PFSK-1 (cell line): ENCODE measurements around the gene VCL.

Experiments used
- FOXP2 ChIP-seq: optimal IDR thresholded peaks from 2 replicates; pipeline ENCODE3; 2011; ENCODE audit warnings: borderline replicate concordance, control low read depth, inconsistent platforms; ENCODE audit not compliant: insufficient read depth; ENCODE audit errors: extremely low read length, extremely low read depth
- POLR2AphosphoS5 ChIP-seq: IDR thresholded peaks from 2 replicates; pipeline ENCODE4 v1.6.1; 2012; ENCODE audit warnings: low read depth, mild to moderate bottlenecking, control low read depth, low read length, moderate library complexity
- SIN3A ChIP-seq: IDR thresholded peaks from 2 replicates; pipeline ENCODE4 v1.6.1; 2012; ENCODE audit warnings: mild to moderate bottlenecking, low read length, moderate library complexity, borderline replicate concordance; ENCODE audit not compliant: insufficient read depth
- TAF1 ChIP-seq: IDR thresholded peaks from 2 replicates; pipeline ENCODE4 v1.6.1; 2012; ENCODE audit warnings: low read length, control low read depth, borderline replicate concordance; ENCODE audit not compliant: insufficient read depth
- TF ChIP-seq, protein P1 (sequence below), 2 experiments: IDR thresholded peaks; 2 replicates each; pipeline versions ENCODE4 v1.6.1 to v1.8.0; 2011 to 2012; ENCODE audit warnings: low read depth in 2 of 2, low read length in 2 of 2, control low read depth in 1 of 2, inconsistent platforms in 1 of 2, mild to moderate bottlenecking in 1 of 2, moderate library complexity in 1 of 2; ENCODE audit not compliant: insufficient read depth in 1 of 2

The VCL gene

DNA sequence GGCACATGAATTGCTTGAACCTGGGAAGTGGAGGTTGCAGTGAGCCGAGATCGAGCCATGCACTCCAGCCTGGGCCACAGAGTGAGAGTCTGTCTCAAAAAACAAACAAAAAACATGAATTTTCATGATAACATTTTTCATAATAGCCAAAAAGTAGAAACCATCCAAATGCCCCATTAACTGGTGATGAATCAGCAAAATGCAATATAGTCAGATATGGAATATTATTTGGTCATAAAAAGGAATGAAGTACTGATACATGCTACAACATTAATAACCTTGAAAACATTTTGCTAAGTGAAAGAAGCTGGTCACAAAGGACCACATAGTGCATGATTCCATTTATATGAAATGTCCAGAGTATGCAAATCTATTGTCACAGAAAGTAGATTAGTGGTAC lies 24.5 kb upstream of the VCL start:
- TF ChIP-seq SIN3A, result no peak
- TF ChIP-seq, protein P1, sequence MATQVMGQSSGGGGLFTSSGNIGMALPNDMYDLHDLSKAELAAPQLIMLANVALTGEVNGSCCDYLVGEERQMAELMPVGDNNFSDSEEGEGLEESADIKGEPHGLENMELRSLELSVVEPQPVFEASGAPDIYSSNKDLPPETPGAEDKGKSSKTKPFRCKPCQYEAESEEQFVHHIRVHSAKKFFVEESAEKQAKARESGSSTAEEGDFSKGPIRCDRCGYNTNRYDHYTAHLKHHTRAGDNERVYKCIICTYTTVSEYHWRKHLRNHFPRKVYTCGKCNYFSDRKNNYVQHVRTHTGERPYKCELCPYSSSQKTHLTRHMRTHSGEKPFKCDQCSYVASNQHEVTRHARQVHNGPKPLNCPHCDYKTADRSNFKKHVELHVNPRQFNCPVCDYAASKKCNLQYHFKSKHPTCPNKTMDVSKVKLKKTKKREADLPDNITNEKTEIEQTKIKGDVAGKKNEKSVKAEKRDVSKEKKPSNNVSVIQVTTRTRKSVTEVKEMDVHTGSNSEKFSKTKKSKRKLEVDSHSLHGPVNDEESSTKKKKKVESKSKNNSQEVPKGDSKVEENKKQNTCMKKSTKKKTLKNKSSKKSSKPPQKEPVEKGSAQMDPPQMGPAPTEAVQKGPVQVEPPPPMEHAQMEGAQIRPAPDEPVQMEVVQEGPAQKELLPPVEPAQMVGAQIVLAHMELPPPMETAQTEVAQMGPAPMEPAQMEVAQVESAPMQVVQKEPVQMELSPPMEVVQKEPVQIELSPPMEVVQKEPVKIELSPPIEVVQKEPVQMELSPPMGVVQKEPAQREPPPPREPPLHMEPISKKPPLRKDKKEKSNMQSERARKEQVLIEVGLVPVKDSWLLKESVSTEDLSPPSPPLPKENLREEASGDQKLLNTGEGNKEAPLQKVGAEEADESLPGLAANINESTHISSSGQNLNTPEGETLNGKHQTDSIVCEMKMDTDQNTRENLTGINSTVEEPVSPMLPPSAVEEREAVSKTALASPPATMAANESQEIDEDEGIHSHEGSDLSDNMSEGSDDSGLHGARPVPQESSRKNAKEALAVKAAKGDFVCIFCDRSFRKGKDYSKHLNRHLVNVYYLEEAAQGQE (IDR thresholded peaks at IDR 0.05; ENCODE audit: insufficient read depth in 1 of 2, low read depth in 2 of 2, low read length in 2 of 2), result no peak
- no peak for TF ChIP-seq FOXP2
- no peak for TF ChIP-seq TAF1
- TF ChIP-seq POLR2AphosphoS5, result no peak

DNA sequence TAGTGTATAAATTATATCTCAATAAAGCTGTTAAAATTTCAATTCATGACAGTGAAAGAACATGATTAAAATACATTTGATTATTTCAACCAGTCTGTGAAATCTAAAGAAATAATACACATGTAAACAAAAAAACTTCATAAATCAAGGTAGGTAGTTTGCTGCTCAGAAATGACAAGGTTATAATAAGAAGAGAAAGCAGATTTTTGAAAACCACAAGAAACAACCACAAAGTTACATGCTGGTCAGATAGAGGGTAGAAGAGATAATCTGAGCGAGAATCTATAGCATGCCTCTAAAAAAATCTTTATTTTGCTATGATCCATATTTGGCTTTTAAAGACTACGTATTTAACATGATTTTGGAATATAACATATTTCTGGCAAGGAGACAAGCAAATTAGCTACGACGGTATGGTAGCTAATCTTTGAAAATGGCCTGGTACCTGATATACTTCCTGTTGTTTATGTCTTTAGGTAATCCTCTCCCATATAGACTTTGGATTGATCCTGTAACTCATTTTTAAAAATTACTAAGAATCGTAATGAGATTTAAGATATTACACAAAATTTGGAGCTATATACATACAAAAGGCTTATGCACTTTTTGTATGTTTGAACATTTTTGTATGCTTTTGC lies 23.5 kb upstream of the VCL start:
- no peak for TF ChIP-seq SIN3A
- TF ChIP-seq TAF1, result no peak
- TF ChIP-seq, protein P1 (IDR thresholded peaks at IDR 0.05; ENCODE audit: insufficient read depth in 1 of 2, low read depth in 2 of 2, low read length in 2 of 2), result no peak
- no peak for TF ChIP-seq FOXP2
- no peak for TF ChIP-seq POLR2AphosphoS5

DNA sequence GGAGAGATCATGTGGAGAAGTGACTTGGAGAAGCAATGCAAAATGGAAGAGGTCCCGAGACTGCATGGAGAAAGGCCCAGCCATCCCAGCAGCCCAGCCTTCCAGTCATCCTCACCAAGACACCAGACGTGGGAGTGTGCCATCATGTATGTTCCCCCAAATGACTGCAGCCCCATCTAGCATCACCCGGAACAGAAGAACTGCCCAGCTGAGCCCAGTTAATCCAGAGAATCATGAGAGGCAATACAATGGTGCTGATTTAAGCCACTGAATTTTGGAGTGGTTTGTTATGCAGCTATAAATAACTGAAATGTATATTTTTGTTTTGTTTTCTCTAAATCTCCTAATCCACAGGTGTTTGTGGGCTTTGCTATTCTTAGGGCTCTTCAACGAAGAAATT lies 22.5 kb upstream of the VCL start:
- TF ChIP-seq, protein P1 (IDR thresholded peaks at IDR 0.05; ENCODE audit: insufficient read depth in 1 of 2, low read depth in 2 of 2, low read length in 2 of 2), result no peak
- TF ChIP-seq POLR2AphosphoS5, result no peak
- no peak for TF ChIP-seq FOXP2
- TF ChIP-seq TAF1, result no peak
- no peak for TF ChIP-seq SIN3A

DNA sequence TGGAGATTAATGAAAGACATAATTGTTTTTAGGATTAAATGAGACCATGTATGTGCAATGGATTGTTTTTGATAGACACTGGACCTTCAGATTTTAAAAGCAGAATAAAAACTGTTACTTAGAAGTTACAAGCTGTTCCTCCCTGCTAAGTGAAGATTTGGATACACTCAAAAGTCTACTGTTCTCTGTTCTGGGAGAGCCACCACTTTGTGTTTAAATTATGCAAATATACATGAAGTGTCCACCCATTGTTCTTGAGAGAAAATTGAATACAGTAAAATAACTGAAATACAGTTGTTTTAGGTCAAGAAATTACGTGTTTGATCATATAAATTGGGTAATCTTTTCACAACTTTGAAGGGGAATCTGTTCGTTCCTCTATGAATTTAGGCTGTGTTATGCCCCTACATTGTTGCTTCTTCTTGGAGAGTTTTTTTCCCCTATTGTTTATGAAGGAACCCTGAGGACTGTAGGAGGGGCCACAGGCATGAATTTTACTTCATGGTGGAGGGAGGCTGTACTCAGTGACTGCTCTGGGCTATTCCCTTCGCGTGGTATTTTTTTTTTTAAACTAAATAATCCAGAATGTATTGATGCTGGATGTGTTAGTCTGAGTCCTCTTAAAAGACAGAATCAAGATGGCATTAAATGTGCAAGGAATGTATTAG lies 18.6 kb upstream of the VCL start:
- TF ChIP-seq SIN3A, result no peak
- no peak for TF ChIP-seq FOXP2
- no peak for TF ChIP-seq TAF1
- TF ChIP-seq POLR2AphosphoS5, result no peak
- TF ChIP-seq, protein P1 (IDR thresholded peaks at IDR 0.05; ENCODE audit: insufficient read depth in 1 of 2, low read depth in 2 of 2, low read length in 2 of 2), result no peak
